ENCODE data around the gene AKAP6.
"Not testable (repeated sequence)": the region's sequence is repeated elsewhere in the genome, so short reads cannot be mapped to it uniquely, and the experiment has no call there.

Gene AKAP6

DNA sequence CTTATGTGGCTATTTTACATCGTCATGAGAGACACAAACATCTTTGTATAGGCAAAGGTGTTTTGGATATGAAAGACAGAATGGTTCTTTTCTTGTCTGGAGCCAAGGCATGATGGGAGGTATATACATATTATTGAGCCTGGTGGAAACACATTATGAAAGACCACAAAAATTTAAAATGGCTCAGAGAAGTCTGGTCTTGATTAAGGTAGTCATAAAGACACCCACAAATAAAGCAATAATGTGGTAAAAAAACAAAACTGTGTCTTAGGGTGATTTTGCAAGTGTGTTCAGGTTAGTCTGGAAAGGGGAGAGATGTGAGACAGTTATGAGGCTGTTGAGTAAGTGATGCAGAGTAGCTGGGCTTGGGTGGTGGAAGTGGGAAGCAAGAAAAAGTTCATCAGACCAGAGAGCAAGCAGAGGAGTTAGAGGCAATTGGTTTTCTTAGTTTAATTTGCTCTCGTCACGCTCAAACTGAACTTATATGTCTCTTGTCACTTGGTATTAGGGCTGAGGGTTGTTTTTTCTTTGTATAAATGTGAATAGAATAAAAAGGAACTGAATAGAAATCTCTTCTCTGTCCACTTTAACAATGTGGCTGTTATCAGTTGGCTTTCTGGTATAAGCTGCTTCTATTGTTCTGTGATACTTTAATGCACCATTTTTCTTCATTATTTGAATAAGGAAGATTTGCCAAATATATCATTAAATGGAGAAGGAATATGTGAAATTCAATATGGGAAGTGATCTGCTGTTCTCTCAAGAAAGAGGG lies 115.0 kb downstream of the AKAP6 start:
- Mint-ChIP-seq H3K4me1 (ENCODE audit: low read depth) (no peaks in the 10 kb centered on the region), H3K27me3 (no peaks in the 10 kb centered on the region), H3K9me3 (no peaks in the 10 kb centered on the region), H3K4me3 (no peak overlapping the region), H3K27ac (no peak overlapping the region), H3K36me3 (ENCODE audit: low read depth) (no peaks in the 10 kb centered on the region)
- intact Hi-C loops (cut with micrococcal nuclease): no loop called here

DNA sequence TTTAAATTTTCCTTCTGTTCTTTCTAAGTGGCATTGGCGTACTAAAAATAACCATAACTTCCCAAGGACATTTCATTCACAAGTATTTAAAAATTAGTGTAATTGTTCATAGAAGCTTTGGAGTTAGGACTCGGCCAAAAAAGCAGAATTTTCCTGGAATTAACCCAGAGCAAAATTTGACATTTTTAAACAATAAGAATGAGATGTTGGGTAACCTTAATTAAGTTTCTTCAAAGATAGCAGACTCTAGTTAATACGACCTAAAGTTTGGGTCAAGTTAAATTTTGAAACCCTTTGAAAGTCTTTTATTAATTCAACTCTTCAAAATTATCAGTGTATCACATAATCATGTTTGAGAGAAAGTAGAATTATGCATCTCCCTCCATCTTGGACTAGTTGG lies 118.3 kb downstream of the AKAP6 start:
- intact Hi-C loops (cut with micrococcal nuclease): no loop called here
- Mint-ChIP-seq H3K4me1 (ENCODE audit: low read depth) (no peaks in the 10 kb centered on the region), H3K36me3 (ENCODE audit: low read depth) (no peaks in the 10 kb centered on the region), H3K9me3 (no peaks in the 10 kb centered on the region), H3K4me3 (no peak overlapping the region), H3K27me3 (no peaks in the 10 kb centered on the region), H3K27ac (no peak overlapping the region)

DNA sequence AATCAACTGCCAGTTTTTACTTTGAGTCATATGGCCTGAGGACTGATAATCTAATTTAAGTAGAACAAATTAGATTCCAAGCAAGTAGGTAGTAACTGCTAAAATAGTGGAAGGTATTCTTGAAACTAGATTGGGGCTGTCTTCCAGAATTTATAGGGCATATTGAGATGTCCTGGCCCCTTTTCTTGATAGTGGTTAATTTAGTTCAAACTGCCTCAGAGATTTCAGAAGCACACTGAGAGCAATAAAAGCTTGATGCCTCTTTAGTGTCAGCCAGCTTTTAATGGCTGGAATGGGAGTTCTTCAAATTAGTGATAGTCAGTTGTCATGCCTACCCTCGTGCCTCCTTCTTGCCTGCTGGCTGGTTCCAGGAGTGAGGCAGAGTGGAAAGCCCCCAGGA lies 120.5 kb downstream of the AKAP6 start:
- Mint-ChIP-seq H3K4me3 (no peak overlapping the region), H3K27me3 (no peaks in the 10 kb centered on the region), H3K4me1 (ENCODE audit: low read depth) (no peaks in the 10 kb centered on the region), H3K27ac (no peak overlapping the region), H3K9me3 (no peaks in the 10 kb centered on the region), H3K36me3 (ENCODE audit: low read depth) (no peaks in the 10 kb centered on the region)
- intact Hi-C loops (cut with micrococcal nuclease): no loop called here

DNA sequence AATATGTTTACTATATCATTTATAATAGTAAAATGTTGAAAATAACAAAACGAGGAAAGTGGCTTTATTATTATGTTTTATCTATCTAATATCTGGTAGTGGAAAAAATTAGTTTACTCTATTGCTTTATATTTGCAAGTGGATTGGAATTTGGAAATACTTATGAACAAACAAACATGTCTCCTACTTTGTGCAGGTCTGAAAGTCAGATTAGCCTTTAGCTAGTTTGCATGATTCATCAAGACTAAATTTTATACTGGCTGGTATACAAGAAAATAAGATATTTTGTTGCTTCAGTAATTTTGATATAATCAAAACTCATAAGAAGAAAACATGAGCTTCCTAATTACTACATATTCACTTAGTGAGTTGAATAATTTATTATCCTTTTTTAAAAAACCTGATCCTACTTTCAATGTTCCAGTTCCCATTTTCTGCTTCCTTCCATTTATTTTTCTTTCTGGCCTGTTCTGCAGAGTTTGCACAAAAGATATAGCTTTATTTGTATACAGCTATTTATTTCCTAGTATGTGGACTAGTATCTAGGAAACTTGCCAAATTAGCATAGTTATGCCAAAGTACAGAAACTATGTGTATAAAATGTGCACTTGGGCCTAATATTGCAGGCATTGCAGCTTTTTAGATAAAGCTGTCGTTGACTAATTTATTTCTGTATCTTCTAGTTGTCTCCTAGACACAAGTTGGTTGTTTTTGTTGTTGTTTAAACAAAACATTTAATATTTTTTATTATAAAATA lies 122.0 kb downstream of the AKAP6 start:
- Mint-ChIP-seq H3K4me1 (ENCODE audit: low read depth) (no peaks in the 10 kb centered on the region), H3K27ac (no peak overlapping the region), H3K27me3 (no peaks in the 10 kb centered on the region), H3K4me3 (no peak overlapping the region), H3K36me3 (ENCODE audit: low read depth) (no peaks in the 10 kb centered on the region), H3K9me3 (no peaks in the 10 kb centered on the region)
- intact Hi-C loops (cut with micrococcal nuclease): no loop called here

DNA sequence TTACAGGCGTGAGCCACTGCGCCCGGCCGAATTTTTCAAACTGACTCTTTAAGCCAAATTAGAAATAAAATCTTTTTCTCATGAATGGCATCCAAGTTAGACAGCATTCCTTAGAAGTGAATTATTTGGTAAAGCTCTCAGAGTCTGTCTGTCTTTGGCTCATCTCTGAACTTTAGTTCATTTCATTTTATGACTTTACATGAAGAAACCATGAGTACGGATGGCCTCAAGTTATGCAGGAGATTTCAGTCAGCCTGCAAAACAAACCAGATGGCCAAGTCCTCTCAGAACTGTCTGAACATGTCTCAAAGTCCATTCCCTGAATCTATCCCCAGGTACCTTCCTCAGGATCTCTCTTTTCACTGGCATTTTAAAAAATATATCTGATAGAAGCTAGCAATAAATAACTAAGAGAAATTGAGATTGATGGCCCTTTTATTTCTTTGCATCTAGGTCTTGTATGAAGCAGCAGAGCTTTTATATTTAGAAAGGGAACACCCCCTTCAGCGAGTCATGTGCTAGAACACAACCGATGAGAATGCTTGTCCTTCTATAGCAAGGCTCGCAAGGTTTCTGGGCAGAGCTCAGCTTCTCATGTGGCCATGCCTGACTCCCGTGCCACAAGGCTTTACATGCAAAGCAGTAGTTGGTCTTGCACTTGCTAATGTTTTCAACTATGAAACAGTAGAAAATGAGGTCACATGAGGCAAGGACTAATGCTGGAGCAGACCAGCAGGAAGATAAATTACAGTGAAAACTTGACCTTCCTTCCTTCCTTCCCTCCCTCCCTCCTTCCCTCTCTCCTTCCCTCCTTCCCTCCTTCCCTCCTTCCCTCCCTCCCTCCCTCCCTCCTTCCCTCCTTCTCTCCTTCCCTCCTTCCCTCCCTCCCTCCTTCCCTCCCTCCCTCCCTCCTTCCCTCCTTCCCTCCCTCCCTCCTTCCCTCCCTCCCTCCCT lies 125.0 kb downstream of the AKAP6 start:
- H3K9me3 Mint-ChIP-seq: no peaks in the 10 kb centered on the region
- intact Hi-C loops (cut with micrococcal nuclease): no loop called here
- H3K27ac Mint-ChIP-seq: no peak overlapping the region
- no peaks in the 10 kb centered on the region for H3K27me3 Mint-ChIP-seq
- H3K4me3 Mint-ChIP-seq: no peak overlapping the region
- no peaks in the 10 kb centered on the region for H3K4me1 Mint-ChIP-seq (ENCODE audit: low read depth)
- H3K36me3 Mint-ChIP-seq (ENCODE audit: low read depth): no peaks in the 10 kb centered on the region

DNA sequence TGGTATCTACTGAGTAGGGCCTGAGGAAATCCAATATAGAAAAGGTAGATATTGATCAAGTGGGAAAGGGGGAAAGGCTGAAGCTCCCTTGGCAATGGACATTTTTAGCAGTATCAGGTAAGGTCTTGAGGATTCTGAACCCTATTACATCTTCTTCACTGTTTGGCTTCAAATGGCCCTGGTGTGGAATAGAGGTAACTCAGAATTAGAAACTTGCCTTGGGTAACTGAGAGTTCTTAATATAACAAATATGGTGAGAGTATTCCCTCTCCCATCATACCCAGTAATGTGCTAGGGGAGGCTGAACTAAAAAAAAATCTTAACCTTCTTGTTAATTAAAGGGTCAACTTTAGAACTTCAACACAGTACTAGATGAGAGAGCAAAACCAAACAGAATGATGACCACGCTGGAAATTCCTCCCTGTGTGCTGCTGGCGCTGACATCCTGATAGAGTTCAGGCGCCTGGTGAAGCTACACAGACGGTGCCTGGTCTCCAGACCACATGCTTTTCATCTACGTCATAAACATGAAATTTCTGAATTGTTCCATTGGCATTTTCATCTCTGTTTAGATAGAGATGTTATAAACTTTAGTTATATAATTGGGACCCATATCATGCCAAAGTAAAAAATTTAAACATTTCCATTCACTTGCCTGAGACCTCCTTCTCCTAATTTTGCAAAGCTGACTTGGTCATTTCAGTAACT lies 128.3 kb downstream of the AKAP6 start:
- H3K27me3 Mint-ChIP-seq: no peaks in the 10 kb centered on the region
- H3K4me3 Mint-ChIP-seq: no peak overlapping the region
- no peak overlapping the region for H3K27ac Mint-ChIP-seq
- intact Hi-C loops (cut with micrococcal nuclease): no loop called here
- no peaks in the 10 kb centered on the region for H3K4me1 Mint-ChIP-seq (ENCODE audit: low read depth)
- no peaks in the 10 kb centered on the region for H3K36me3 Mint-ChIP-seq (ENCODE audit: low read depth)
- H3K9me3 Mint-ChIP-seq: peaks cover 4% of the 10 kb centered on the region

DNA sequence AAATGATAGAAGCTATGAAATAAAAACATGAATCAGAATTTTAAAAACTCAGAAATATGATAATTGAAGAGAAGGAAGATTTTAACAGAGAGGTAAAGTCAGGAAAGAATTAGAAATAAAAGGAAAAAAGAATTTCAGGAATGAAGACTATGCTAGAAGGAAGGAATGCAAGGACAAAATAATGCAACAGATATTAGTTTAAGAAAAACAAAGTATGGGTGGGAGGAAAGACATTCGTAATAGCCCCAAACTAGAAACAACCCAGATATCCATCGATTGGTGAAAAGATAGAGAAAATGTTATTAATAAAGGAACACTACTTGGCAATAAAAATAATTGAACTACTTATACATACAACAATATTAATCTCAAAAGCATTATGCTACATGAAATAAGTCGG lies 129.6 kb downstream of the AKAP6 start:
- H3K4me3 Mint-ChIP-seq: no peak overlapping the region

DNA sequence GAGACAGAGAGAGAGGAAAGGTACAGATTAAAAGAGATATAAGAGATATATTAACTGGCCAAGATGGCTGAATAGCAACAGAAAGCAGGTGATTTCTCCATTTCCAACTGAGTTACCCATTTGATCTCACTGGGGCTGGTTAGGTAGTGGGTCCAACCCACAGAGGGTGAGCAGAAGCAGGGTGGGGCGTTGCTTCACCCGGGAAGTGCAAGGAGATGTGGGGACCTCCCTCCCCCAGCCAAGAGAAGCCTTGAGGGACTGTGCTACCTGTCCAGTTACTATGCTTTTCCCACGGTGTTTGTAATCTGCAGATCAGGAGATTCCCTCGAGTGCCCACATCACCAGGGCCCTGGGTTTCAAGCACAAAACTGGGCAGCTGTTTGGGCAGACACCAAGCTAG lies 131.2 kb downstream of the AKAP6 start:
- no peaks in the 10 kb centered on the region for H3K4me1 Mint-ChIP-seq (ENCODE audit: low read depth)

More for the DNA sequence above, 129.6 kb downstream of the AKAP6 start:
- peaks cover 15% of the 10 kb centered on the region for H3K9me3 Mint-ChIP-seq
- H3K36me3 Mint-ChIP-seq (ENCODE audit: low read depth): no peaks in the 10 kb centered on the region
- no peaks in the 10 kb centered on the region for H3K4me1 Mint-ChIP-seq (ENCODE audit: low read depth)
- no peak overlapping the region for H3K27ac Mint-ChIP-seq
- no peaks in the 10 kb centered on the region for H3K27me3 Mint-ChIP-seq
- intact Hi-C loops (cut with micrococcal nuclease): no loop called here

DNA sequence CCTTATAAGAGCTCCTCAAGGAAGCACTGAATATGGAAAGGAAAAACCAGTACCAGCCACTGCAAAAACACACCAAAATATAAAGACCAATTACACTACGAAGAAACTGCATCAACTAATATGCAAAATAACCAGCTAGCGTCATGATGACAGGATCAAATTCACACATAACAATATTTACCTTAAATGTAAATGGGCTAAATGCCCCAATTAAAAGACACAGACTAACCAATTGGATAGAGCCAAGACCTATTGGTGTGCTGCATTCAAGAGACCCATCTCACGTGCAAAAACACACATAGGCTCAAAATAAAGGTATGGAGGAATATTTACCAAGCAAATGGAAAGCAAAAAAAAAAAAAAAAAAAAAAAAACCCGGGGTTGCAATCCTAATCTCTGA lies 133.5 kb downstream of the AKAP6 start:
- peaks cover 15% of the 10 kb centered on the region for H3K9me3 Mint-ChIP-seq
- H3K27me3 Mint-ChIP-seq; H3K4me1 Mint-ChIP-seq (ENCODE audit: low read depth); intact Hi-C loops (cut with micrococcal nuclease); H3K36me3 Mint-ChIP-seq (ENCODE audit: low read depth); H3K27ac Mint-ChIP-seq; H3K4me3 Mint-ChIP-seq: not testable (repeated sequence)

More for the DNA sequence above, 131.2 kb downstream of the AKAP6 start:
- peaks cover 15% of the 10 kb centered on the region for H3K9me3 Mint-ChIP-seq
- no peak overlapping the region for H3K27ac Mint-ChIP-seq
- no peaks in the 10 kb centered on the region for H3K27me3 Mint-ChIP-seq
- H3K4me3 Mint-ChIP-seq: no peak overlapping the region
- intact Hi-C loops (cut with micrococcal nuclease): no loop called here
- no peaks in the 10 kb centered on the region for H3K36me3 Mint-ChIP-seq (ENCODE audit: low read depth)

DNA sequence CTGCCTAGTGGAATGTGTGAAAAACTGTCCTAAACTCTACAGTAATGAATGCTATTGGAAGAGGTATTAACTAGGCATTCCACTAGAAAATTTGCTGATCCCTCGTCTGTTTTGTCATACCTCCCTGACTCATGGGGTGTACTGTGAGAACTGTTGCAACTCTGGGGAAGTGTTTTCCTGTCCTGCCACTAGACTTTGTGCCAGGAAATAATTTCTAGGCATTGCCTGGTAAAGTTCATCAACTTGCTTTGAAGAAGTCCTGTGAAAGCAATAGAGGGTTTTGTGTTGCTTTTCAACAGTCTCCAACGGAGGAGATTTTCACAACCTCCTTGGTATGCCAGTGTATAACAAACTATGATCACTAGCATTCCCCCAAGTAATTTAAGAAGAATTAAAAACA lies 139.9 kb downstream of the AKAP6 start:
- no peak overlapping the region for H3K4me3 Mint-ChIP-seq
- H3K36me3 Mint-ChIP-seq (ENCODE audit: low read depth): no peaks in the 10 kb centered on the region
- no peak overlapping the region for H3K27ac Mint-ChIP-seq
- intact Hi-C loops (cut with micrococcal nuclease): no loop called here
- no peaks in the 10 kb centered on the region for H3K27me3 Mint-ChIP-seq
- no peaks in the 10 kb centered on the region for H3K4me1 Mint-ChIP-seq (ENCODE audit: low read depth)
- H3K9me3 Mint-ChIP-seq: no peaks in the 10 kb centered on the region

DNA sequence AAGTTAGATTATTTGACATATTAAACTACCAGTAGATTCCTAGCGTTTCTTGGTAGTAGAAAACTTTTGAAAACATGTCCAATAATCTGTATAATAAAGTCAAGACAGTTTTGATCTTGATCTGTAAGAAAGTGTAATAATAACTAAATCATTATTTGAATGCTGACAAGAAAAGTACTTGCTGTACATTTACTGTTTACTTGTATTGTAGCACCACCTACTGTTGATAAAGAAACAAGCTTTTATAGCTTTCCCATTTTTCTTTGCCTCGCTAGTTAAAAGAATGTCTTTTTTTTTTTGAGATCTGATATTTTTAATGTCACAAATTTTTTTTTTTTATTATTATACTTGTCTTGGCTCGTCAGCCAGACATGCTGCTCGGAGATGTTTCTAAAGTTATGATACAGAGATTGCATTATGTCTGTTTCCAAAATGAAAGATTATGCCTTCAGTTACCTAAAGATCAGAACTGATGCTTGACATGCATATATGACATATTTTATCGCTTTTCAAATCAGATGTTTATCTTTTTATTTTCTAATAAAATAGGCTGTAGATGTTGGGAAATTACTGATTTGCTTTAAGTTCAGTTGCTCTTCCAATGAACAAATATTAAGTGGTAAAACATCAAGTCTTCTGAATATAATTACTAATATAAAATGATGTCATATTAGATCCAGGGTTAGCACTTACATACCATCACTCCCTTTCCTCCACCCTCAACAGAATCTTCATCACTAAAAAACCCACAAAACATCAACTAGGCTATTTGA lies 140.5 kb downstream of the AKAP6 start:
- no peak overlapping the region for H3K4me3 Mint-ChIP-seq
- no peaks in the 10 kb centered on the region for H3K4me1 Mint-ChIP-seq (ENCODE audit: low read depth)
- intact Hi-C loops (cut with micrococcal nuclease): no loop called here
- no peaks in the 10 kb centered on the region for H3K36me3 Mint-ChIP-seq (ENCODE audit: low read depth)
- H3K9me3 Mint-ChIP-seq: no peaks in the 10 kb centered on the region
- H3K27me3 Mint-ChIP-seq: no peaks in the 10 kb centered on the region
- H3K27ac Mint-ChIP-seq: no peak overlapping the region

DNA sequence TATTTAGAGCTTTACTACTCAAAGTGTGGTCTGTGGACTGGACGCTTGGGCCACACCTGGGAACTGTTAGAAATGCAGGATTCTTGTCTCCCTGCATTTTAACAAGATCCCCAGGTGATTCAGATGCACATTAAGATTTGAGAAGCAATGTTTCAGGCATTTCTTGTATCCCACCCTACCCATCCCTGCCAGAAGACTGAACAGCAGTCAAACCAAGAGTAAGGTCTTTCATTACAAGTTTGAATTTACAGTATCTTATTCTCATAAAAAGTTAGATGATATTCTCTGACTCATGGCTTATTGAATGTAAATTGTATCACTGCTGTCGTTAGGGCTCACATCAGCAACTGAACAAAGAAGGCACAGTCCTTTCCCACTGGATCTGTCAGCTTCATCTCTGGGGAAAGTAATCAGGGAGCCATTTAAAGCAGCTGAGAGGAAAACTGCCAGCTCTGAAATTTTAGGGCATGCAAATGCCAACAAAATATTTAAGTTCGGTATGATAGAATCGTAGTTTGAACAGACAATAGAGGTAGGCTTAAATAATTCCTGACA lies 141.1 kb downstream of the AKAP6 start:
- Mint-ChIP-seq H3K27ac (no peak overlapping the region), H3K4me3 (no peak overlapping the region), H3K36me3 (ENCODE audit: low read depth) (no peaks in the 10 kb centered on the region), H3K27me3 (no peaks in the 10 kb centered on the region), H3K9me3 (no peaks in the 10 kb centered on the region), H3K4me1 (ENCODE audit: low read depth) (no peaks in the 10 kb centered on the region)
- intact Hi-C loops (cut with micrococcal nuclease): no loop called here

DNA sequence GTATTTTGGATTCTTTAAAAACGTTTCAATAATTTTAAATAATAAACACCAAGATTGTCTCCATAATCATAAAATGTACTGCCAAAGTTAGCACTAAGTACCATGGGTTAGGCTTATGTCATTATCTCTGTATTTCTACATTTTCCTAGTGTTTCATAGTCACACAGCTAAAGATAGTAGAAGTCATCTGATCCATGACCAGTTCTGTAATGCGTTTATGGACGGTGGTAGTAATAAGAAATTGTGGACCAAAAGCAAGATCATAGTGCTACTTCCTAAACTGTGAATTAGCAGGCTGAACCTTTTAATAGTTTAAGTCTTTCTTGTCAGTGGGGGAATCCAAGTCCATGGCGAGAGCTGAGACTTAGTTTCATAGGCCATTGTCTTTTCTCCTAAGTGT lies 142.1 kb downstream of the AKAP6 start:
- no peak overlapping the region for H3K27ac Mint-ChIP-seq
- H3K4me3 Mint-ChIP-seq: no peak overlapping the region
- no peaks in the 10 kb centered on the region for H3K9me3 Mint-ChIP-seq
- H3K27me3 Mint-ChIP-seq: no peaks in the 10 kb centered on the region
- H3K4me1 Mint-ChIP-seq (ENCODE audit: low read depth): no peaks in the 10 kb centered on the region
- no peaks in the 10 kb centered on the region for H3K36me3 Mint-ChIP-seq (ENCODE audit: low read depth)
- intact Hi-C loops (cut with micrococcal nuclease): no loop called here
